Measurements from ENCODE around the gene PERM1. TPM values are rescaled to one million over a fixed set of nuclear protein-coding genes. Genes with fewer than 3 reads are reported as not detected.

The PERM1 gene
- total and polyA plus RNA-seq, 2 experiments from 2014 or later = 0.77 to 1.0 TPM

DNA sequence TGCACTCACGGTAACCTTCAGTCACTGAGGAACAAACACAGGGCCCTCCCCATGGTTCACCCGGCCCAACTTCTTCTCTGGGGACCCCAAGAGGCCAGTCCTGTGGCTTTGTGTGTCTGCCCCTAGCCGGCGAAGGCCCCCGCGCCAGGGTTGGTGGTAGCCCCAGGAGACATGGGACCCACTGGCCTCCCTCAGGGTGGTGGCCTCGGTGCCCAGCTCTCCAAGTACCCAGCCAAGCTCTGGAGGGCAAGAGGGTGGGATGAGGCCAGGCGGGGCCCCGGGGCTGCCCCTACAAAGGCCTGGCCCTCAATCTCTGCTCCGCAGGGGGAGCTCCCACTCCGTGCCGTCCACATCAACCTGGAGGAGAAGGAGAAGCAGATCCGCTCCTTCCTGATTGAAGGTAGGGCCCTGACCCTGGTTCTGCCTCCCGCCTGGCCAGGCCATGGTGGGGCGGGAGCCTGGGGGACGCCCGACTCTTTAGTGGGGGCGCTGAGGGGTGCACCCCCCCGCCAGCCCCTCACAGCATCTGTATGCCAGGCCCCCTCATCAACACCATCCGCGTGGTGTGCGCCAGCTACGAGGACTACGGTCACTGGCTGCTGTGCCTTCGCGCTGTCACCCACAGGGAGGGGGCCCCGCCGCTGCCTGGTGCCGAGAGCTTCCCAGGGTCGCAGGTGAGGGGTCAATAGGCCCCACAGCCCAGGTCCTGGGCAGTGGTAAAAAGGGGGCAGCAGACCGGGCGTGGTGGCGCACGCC, 10.0 kb downstream of the PERM1 start:
- no peak for DNase-seq (ENCODE audit: low read depth in 1 of 2, low spot score in 1 of 2)
- peaks cover 87% of the 10 kb centered on the region for H3K27me3 ChIP-seq
- H3K36me3 ChIP-seq = no peaks in the 10 kb centered on the region
- no peaks in the 10 kb centered on the region for H3K4me1 ChIP-seq (ENCODE audit: low read depth)
- no peak overlapping the region for H3K4me3 ChIP-seq
- TF ChIP-seq, protein P1, sequence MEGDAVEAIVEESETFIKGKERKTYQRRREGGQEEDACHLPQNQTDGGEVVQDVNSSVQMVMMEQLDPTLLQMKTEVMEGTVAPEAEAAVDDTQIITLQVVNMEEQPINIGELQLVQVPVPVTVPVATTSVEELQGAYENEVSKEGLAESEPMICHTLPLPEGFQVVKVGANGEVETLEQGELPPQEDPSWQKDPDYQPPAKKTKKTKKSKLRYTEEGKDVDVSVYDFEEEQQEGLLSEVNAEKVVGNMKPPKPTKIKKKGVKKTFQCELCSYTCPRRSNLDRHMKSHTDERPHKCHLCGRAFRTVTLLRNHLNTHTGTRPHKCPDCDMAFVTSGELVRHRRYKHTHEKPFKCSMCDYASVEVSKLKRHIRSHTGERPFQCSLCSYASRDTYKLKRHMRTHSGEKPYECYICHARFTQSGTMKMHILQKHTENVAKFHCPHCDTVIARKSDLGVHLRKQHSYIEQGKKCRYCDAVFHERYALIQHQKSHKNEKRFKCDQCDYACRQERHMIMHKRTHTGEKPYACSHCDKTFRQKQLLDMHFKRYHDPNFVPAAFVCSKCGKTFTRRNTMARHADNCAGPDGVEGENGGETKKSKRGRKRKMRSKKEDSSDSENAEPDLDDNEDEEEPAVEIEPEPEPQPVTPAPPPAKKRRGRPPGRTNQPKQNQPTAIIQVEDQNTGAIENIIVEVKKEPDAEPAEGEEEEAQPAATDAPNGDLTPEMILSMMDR (IDR thresholded peaks at IDR 0.05; ENCODE audit: low read depth, low read length) = no peak
- no peaks in the 10 kb centered on the region for H3K9me3 ChIP-seq (ENCODE audit: low read depth)
- no peak overlapping the region for H3K27ac ChIP-seq

- TF ChIP-seq, protein P1 (IDR thresholded peaks at IDR 0.05; ENCODE audit: low read depth, low read length) = no peak
- Histone ChIP-seq H3K9me3 (ENCODE audit: low read depth) (no peaks in the 10 kb centered on the region), H3K27ac (no peak overlapping the region), H3K27me3 (peaks cover 95% of the 10 kb centered on the region), H3K4me1 (ENCODE audit: low read depth) (no peaks in the 10 kb centered on the region), H3K36me3 (no peaks in the 10 kb centered on the region), H3K4me3 (no peak overlapping the region)
- DNase-seq (ENCODE audit: low read depth in 1 of 2, low spot score in 1 of 2) = no peak
Observed at GRCh38 chr1:970973-971730, 10.7 kb downstream of the PERM1 start.

DNA sequence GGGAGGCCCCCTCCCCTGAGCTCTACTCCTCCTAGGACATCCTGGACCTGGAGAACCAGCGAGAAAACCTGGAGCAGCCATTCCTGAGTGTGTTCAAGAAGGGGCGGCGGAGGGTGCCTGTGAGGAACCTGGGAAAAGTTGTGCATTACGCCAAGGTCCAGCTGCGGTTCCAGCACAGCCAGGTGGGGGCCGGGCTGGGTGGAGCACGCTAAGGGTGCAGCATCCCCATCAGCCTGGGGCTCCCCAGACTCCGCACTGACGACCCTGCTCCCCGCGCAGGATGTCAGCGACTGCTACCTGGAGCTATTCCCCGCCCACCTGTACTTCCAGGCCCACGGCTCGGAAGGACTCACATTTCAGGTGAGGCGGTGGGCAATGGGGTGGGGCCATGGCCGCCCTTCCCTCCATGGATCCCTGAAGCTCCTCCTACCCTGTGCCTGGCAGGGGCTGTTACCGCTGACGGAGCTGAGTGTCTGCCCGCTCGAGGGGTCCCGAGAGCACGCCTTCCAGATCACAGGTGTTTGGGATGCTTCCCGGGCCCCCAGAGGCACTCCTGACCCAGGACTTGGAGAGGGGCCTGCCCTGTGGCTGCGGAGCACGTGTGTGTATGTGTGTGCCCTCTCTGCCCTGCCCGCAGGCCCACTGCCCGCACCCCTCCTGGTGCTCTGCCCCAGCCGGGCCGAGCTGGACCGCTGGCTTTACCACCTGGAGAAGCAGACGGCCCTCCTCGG, 11.5 kb downstream of the PERM1 start:
- Histone ChIP-seq H3K27me3 (peaks cover 99% of the 10 kb centered on the region), H3K4me1 (ENCODE audit: low read depth) (no peaks in the 10 kb centered on the region), H3K27ac (no peak overlapping the region), H3K9me3 (ENCODE audit: low read depth) (no peaks in the 10 kb centered on the region), H3K36me3 (no peaks in the 10 kb centered on the region), H3K4me3 (no peak overlapping the region)
- no peak for DNase-seq (ENCODE audit: low read depth in 1 of 2, low spot score in 1 of 2)
- TF ChIP-seq, protein P1 (IDR thresholded peaks at IDR 0.05; ENCODE audit: low read depth, low read length) = no peak

GRCh38 chr1:969260-969855, 12.5 kb downstream of the PERM1 start:
- no peaks in the 10 kb centered on the region for H3K4me1 ChIP-seq (ENCODE audit: low read depth)
- H3K36me3 ChIP-seq = no peaks in the 10 kb centered on the region
- H3K9me3 ChIP-seq (ENCODE audit: low read depth) = no peaks in the 10 kb centered on the region
- no peak overlapping the region for H3K27ac ChIP-seq
- no peak for DNase-seq (ENCODE audit: low read depth in 1 of 2, low spot score in 1 of 2)
- peaks cover 92% of the 10 kb centered on the region for H3K27me3 ChIP-seq
- H3K4me3 ChIP-seq = no peak overlapping the region
- TF ChIP-seq, protein P1 (IDR thresholded peaks at IDR 0.05; ENCODE audit: low read depth, low read length) = no peak
